Fibroblast of mammary gland (primary cell): ENCODE measurements around the gene TBCEL.

Source experiments
- DNase-seq: peaks from one replicate; pipeline ENCODE4 v3.0.0-alpha.2; 2010; ENCODE audit warnings: low read depth
- H3K4me3 ChIP-seq: 2 replicates; pipeline ENCODE4 v1.5.1; 2011; ENCODE audit warnings: low read depth, mild to moderate bottlenecking, low read length, moderate library complexity; ENCODE audit not compliant: control insufficient read depth
- CTCF ChIP-seq: conservative IDR thresholded peaks from 2 replicates; pipeline ENCODE4 v1.5.1; 2011; ENCODE audit warnings: low read depth, low read length, inconsistent platforms; ENCODE audit not compliant: control insufficient read depth, insufficient read depth

TBCEL gene

DNA sequence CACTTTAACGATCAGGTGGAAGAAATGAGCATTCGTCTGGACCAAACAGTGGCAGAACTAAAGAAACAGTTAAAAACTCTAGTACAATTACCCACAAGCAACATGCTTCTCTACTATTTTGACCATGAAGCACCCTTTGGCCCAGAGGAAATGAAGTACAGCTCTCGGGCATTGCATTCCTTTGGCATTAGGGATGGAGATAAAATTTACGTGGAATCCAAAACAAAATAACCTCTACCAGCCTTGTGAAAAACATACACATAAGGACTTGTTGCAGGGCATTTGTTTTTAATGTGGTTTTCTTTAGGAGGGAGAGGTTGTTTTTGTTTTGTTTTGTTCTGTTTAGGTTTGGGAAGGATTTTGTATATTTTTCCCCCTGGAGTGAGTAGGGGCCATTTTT, 63.0 kb downstream of the TBCEL start:
- H3K4me3 ChIP-seq = no peak overlapping the region
- TF ChIP-seq CTCF = no peak
- no peak for DNase-seq

DNA sequence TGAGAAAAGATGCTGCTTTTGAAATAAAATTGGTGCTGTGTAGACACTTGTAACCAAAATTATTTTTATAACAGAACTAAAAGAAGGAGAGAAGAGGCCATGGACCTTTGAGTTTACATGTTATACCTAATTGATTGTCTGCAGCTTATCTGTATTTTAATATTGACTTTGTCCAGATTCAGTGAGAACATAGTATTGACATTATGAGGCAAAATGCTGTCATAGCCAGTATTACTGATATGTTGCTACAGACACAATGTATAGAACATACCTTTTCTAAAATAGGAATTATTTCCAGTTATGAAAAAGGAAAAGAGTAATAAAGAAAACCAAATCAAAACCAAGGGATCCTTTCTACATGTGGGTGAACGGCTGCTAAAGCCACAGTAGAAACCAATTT, 65.7 kb downstream of the TBCEL start:
- no peak overlapping the region for H3K4me3 ChIP-seq
- DNase-seq = no peak
- no peak for TF ChIP-seq CTCF

DNA sequence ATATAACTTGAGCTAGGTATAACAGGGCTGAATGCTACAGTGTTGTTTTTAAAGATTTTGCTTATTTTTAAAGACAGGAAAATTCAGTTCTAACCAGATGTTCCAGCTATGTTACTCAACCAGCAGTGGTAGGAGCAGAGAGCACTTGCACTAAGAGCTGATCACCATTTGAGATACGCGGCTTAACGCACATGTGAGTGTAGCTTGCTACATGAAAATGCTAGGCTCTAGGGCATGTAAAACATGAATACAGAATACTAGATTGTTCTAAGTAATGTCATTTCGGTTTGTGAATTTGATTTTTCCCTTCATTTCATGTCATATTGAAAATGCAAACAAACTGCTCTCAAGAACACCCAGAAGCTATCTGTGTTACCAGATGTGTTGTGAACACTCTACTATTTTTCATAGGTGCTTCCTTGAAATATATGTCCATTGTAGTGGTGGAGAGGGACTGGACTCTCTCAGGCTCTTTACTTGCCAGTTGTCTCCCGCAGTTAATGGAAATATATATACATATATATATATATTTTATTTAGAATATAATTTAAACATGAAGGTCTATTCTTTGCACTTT, 66.3 kb downstream of the TBCEL start:
- no peak overlapping the region for H3K4me3 ChIP-seq
- no peak for DNase-seq
- TF ChIP-seq CTCF = no peak

DNA sequence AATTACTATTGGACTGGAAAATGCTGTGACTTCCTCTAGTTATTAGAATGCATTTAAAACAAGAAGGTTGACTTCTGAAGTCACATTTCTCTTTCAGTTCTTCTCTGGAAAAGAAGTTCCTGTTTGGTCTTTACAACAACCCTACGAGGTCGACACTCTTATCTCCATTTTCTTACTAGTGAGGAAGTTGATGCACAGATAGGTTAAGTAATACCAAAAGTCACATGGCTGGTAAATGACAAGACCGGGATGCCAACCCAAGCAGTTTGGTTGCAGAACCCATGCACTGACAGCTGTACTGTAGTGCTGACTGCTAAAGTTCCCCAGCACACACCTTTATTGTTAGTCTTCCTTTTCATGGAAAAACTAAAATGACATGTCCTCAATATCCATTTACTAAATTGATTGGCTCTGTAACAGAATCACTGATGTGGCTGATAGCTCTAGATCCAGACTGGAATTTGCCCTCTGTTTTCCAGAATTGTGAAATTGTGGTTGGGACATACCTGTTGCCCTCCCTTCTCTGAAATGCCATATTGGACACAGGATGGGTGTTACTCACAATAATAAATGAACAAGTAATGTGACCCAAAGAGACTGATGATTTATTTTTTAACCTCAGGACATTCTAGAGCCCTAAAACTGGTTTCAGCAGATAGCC, 67.7 kb downstream of the TBCEL start:
- TF ChIP-seq CTCF = no peak
- DNase-seq = no peak
- no peak overlapping the region for H3K4me3 ChIP-seq

GRCh38 chr11:121095561-121095960, 71.7 kb downstream of the TBCEL start:
- no peak overlapping the region for H3K4me3 ChIP-seq
- TF ChIP-seq CTCF = no peak
- DNase-seq = no peak

DNA sequence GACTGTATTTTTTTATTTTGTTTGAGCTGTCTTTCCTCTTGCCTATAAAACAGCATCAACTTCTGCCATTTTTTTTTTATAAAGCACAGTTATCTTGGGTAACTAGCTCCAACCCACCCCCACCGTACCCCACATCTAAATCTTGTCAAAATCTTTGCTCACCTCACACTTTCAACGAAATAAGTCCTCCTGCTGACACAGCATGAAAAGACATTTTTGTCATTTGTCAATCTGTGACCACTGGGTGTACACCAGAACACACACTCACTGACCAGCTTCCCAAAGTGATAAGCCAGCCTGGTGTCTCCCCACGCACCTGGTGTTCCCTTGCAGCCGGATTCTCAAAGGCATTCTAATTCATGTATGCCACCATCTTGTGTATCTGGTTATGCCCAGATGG, 75.5 kb downstream of the TBCEL start:
- TF ChIP-seq CTCF = no peak
- no peak for DNase-seq
- no peak overlapping the region for H3K4me3 ChIP-seq

GRCh38 chr11:121099885-121100284, 76.0 kb downstream of the TBCEL start:
- peak; percentile 13 for DNase-seq
- no peak for TF ChIP-seq CTCF
- H3K4me3 ChIP-seq = no peak overlapping the region
